Measurements from ENCODE around the gene WASF3.

WASF3 gene

DNA sequence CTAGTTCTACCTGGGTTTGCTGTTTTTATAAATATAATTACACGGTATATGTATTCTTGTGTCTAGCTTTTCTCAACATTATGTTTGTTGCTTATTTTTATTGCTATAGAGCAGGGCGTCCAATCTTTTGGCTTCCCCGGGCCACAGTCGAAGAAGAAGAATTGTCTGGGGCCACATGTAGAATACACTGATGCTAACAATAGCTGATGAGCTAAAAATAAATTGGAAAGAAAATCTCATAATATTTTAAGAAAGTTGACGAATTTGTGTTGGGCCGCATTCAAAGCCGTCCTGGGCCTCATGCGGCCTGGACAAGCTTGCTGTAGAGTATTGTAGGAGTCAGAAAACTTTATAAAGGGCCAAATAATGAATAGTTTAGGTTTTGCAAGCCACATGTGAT is 169.2 kb downstream of the WASF3 start:
- Histone ChIP-seq H3K9ac (ENCODE audit: low read length) (no peak overlapping the region), H3K79me2 (ENCODE audit: low read length) (no peaks in the 10 kb centered on the region), H3K27ac (ENCODE audit: low read length) (no peak overlapping the region), H4K20me1 (ENCODE audit: insufficient read depth, low read length) (no peaks in the 10 kb centered on the region), H2AFZ (ENCODE audit: low read length) (no peak overlapping the region), H3K9me2 (replicated peaks; ENCODE audit: insufficient read depth, low read length) (no peaks in the 10 kb centered on the region), H3K4me1 (ENCODE audit: low read length) (no peaks in the 10 kb centered on the region), H3K4me2 (ENCODE audit: low read depth, low read length) (no peak overlapping the region), H3F3A (ENCODE audit: insufficient read depth, low read length) (no peaks in the 10 kb centered on the region), H3K9me3 (replicated peaks; ENCODE audit: insufficient read depth, low read length) (no peaks in the 10 kb centered on the region), H3K4me3 (ENCODE audit: low read length) (no peak overlapping the region), H3K36me3 (replicated peaks; ENCODE audit: insufficient read depth, low read length) (no peaks in the 10 kb centered on the region), H3K27me3 (replicated peaks; ENCODE audit: insufficient read depth, low read length) (no peaks in the 10 kb centered on the region)
- TF ChIP-seq, protein P1, sequence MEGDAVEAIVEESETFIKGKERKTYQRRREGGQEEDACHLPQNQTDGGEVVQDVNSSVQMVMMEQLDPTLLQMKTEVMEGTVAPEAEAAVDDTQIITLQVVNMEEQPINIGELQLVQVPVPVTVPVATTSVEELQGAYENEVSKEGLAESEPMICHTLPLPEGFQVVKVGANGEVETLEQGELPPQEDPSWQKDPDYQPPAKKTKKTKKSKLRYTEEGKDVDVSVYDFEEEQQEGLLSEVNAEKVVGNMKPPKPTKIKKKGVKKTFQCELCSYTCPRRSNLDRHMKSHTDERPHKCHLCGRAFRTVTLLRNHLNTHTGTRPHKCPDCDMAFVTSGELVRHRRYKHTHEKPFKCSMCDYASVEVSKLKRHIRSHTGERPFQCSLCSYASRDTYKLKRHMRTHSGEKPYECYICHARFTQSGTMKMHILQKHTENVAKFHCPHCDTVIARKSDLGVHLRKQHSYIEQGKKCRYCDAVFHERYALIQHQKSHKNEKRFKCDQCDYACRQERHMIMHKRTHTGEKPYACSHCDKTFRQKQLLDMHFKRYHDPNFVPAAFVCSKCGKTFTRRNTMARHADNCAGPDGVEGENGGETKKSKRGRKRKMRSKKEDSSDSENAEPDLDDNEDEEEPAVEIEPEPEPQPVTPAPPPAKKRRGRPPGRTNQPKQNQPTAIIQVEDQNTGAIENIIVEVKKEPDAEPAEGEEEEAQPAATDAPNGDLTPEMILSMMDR (IDR thresholded peaks at IDR 0.05; ENCODE audit: low read length) = no peak
- TF ChIP-seq EZH2 (optimal IDR thresholded peaks at IDR 0.05; ENCODE audit: low read depth, low read length) (no peak), EZH2phosphoT487 (IDR thresholded peaks at IDR 0.05; ENCODE audit: low read length) (no peak)
- no peak for DNase-seq

DNA sequence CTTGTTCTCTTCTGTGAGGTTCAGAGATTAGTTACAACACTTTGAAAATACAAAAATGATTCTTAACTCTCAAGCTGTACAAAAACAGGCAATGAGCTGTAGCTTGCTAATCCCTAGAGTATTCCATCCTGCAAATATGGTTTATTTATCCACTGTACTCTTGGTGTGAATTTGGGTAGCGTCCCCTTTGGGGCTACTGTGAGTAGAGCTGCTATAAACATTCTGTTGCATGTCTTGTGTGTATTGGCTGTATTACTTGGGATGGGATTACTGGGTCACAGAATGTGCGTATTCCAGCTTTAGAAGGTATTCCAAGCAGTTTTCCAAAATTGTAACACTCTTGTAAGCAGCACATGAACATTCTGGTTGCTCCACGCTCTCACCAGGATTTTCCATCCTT is 169.6 kb downstream of the WASF3 start:
- TF ChIP-seq EZH2 (optimal IDR thresholded peaks at IDR 0.05; ENCODE audit: low read depth, low read length) (no peak), EZH2phosphoT487 (IDR thresholded peaks at IDR 0.05; ENCODE audit: low read length) (no peak)
- TF ChIP-seq, protein P1 (IDR thresholded peaks at IDR 0.05; ENCODE audit: low read length) = no peak
- no peaks in the 10 kb centered on the region for H3K27me3 ChIP-seq (replicated peaks; ENCODE audit: insufficient read depth, low read length)
- H3K4me3 ChIP-seq (ENCODE audit: low read length) = no peak overlapping the region
- H3K9me3 ChIP-seq (replicated peaks; ENCODE audit: insufficient read depth, low read length) = no peaks in the 10 kb centered on the region
- no peaks in the 10 kb centered on the region for H3F3A ChIP-seq (ENCODE audit: insufficient read depth, low read length)
- H2AFZ ChIP-seq (ENCODE audit: low read length) = no peak overlapping the region
- H3K36me3 ChIP-seq (replicated peaks; ENCODE audit: insufficient read depth, low read length) = no peaks in the 10 kb centered on the region
- no peaks in the 10 kb centered on the region for H3K4me1 ChIP-seq (ENCODE audit: low read length)
- H3K27ac ChIP-seq (ENCODE audit: low read length) = no peak overlapping the region
- H4K20me1 ChIP-seq (ENCODE audit: insufficient read depth, low read length) = no peaks in the 10 kb centered on the region
- H3K4me2 ChIP-seq (ENCODE audit: low read depth, low read length) = no peak overlapping the region
- no peak for DNase-seq
- no peaks in the 10 kb centered on the region for H3K9me2 ChIP-seq (replicated peaks; ENCODE audit: insufficient read depth, low read length)
- H3K9ac ChIP-seq (ENCODE audit: low read length) = no peak overlapping the region
- H3K79me2 ChIP-seq (ENCODE audit: low read length) = no peaks in the 10 kb centered on the region

DNA sequence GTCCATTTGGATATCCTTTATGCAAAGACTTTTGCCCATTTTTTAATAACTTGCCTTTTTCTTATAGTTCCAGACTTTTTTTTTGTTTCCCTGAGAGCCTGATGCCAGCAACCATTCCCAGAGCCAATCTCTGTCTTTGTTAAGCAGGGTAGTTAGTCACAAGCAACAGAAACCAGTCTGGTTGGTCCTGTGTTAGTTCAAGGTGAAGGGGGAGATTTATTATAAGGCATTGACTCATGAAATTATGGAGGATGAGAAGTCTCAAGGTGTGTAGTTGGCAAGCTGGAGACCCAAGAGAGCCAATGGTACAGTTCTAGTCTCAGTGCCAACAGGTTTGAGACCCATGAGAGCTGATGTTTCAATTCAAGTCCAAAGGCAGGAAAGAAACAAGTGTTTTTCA is 170.2 kb downstream of the WASF3 start:
- TF ChIP-seq, protein P1 (IDR thresholded peaks at IDR 0.05; ENCODE audit: low read length) = no peak
- no peaks in the 10 kb centered on the region for H3K27me3 ChIP-seq (replicated peaks; ENCODE audit: insufficient read depth, low read length)
- no peak overlapping the region for H3K9ac ChIP-seq (ENCODE audit: low read length)
- H3K4me2 ChIP-seq (ENCODE audit: low read depth, low read length) = no peak overlapping the region
- H3K4me1 ChIP-seq (ENCODE audit: low read length) = no peaks in the 10 kb centered on the region
- no peaks in the 10 kb centered on the region for H3K36me3 ChIP-seq (replicated peaks; ENCODE audit: insufficient read depth, low read length)
- H3K9me3 ChIP-seq (replicated peaks; ENCODE audit: insufficient read depth, low read length) = no peaks in the 10 kb centered on the region
- no peaks in the 10 kb centered on the region for H3K79me2 ChIP-seq (ENCODE audit: low read length)
- no peak overlapping the region for H3K4me3 ChIP-seq (ENCODE audit: low read length)
- no peak overlapping the region for H3K27ac ChIP-seq (ENCODE audit: low read length)
- H2AFZ ChIP-seq (ENCODE audit: low read length) = no peak overlapping the region
- no peaks in the 10 kb centered on the region for H3K9me2 ChIP-seq (replicated peaks; ENCODE audit: insufficient read depth, low read length)
- no peaks in the 10 kb centered on the region for H3F3A ChIP-seq (ENCODE audit: insufficient read depth, low read length)
- DNase-seq = no peak
- H4K20me1 ChIP-seq (ENCODE audit: insufficient read depth, low read length) = no peaks in the 10 kb centered on the region
